HK-2 (cell line): ENCODE results near the gene ZBTB7C.

Source experiments
- DNase-seq: peaks from one replicate; pipeline ENCODE4 v3.0.0-alpha.2; 2018; ENCODE audit not compliant: unreplicated experiment

The ZBTB7C gene

GRCh38 chr18:48061781-48062570 lies 347.2 kb downstream of the ZBTB7C start:
- no peak for DNase-seq

- DNase-seq: no peak
Observed at GRCh38 chr18:48060970-48061369, 348.2 kb downstream of the ZBTB7C start.

- no peak for DNase-seq
Observed at GRCh38 chr18:48060346-48060745, 348.8 kb downstream of the ZBTB7C start.

GRCh38 chr18:48059455-48060010 lies 349.6 kb downstream of the ZBTB7C start:
- no peak for DNase-seq

- DNase-seq: no peak
Observed at GRCh38 chr18:48058486-48058885, 350.7 kb downstream of the ZBTB7C start.

GRCh38 chr18:48057018-48057417 lies 352.2 kb downstream of the ZBTB7C start:
- no peak for DNase-seq

GRCh38 chr18:48055351-48055750 lies 353.8 kb downstream of the ZBTB7C start:
- DNase-seq: no peak

GRCh38 chr18:48053881-48054816 lies 355.0 kb downstream of the ZBTB7C start:
- DNase-seq: no peak

- no peak for DNase-seq
Observed at GRCh38 chr18:48052842-48053241, 356.3 kb downstream of the ZBTB7C start.

GRCh38 chr18:48051945-48052840 lies 357.0 kb downstream of the ZBTB7C start:
- DNase-seq: no peak

GRCh38 chr18:48050176-48050575 lies 359.0 kb downstream of the ZBTB7C start:
- DNase-seq: no peak

- no peak for DNase-seq
Observed at GRCh38 chr18:48049757-48050156, 359.4 kb downstream of the ZBTB7C start.

- no peak for DNase-seq
Observed at GRCh38 chr18:48048251-48048650, 360.9 kb downstream of the ZBTB7C start.

- DNase-seq: no peak
Observed at GRCh38 chr18:48046843-48047242, 362.3 kb downstream of the ZBTB7C start.

GRCh38 chr18:48045744-48046143 lies 363.4 kb downstream of the ZBTB7C start:
- DNase-seq: no peak

GRCh38 chr18:48044944-48045343 lies 364.2 kb downstream of the ZBTB7C start:
- DNase-seq: no peak

GRCh38 chr18:48043166-48043565 lies 366.0 kb downstream of the ZBTB7C start:
- DNase-seq: no peak

GRCh38 chr18:48042431-48042830 lies 366.8 kb downstream of the ZBTB7C start:
- no peak for DNase-seq

- DNase-seq: no peak
Observed at GRCh38 chr18:48040457-48041110, 368.6 kb downstream of the ZBTB7C start.

GRCh38 chr18:48039769-48040215 lies 369.4 kb downstream of the ZBTB7C start:
- DNase-seq: no peak

GRCh38 chr18:48038636-48039035 lies 370.5 kb downstream of the ZBTB7C start:
- DNase-seq: no peak
